ENCODE measurements around the gene ABTB2. TPM values are rescaled to one million over a fixed set of nuclear protein-coding genes. Genes with fewer than 3 reads are reported as not detected.

Gene ABTB2
- total RNA-seq, 4 donors from 2014 or later, result 3.4 to 6.2 (median 4.2) TPM

- ATAC-seq (ENCODE audit: low FRiP score), result no peak
- no peak for TF ChIP-seq CTCF (IDR thresholded peaks at IDR 0.05)
Measured at GRCh38 chr11:34255101-34255500, 102.7 kb downstream of the ABTB2 start.

GRCh38 chr11:34254011-34254410, 103.8 kb downstream of the ABTB2 start:
- no peak for DNase-seq (ENCODE audit: low spot score)
- TF ChIP-seq CTCF (IDR thresholded peaks at IDR 0.05), result no peak
- ATAC-seq (ENCODE audit: low FRiP score), result no peak

More at GRCh38 chr11:34255101-34255500, 102.7 kb downstream of the ABTB2 start:
- no peak for DNase-seq (ENCODE audit: low spot score)

GRCh38 chr11:34252651-34253050, 105.2 kb downstream of the ABTB2 start:
- DNase-seq (ENCODE audit: low spot score) (no peak), ATAC-seq (ENCODE audit: low FRiP score) (no peak)
- TF ChIP-seq CTCF (IDR thresholded peaks at IDR 0.05), result no peak

GRCh38 chr11:34252015-34252414, 105.8 kb downstream of the ABTB2 start:
- DNase-seq (ENCODE audit: low spot score) (no peak), ATAC-seq (ENCODE audit: low FRiP score) (no peak)
- TF ChIP-seq CTCF (IDR thresholded peaks at IDR 0.05), result no peak

GRCh38 chr11:34251589-34251980, 106.2 kb downstream of the ABTB2 start:
- no peak for ATAC-seq (ENCODE audit: low FRiP score)
- TF ChIP-seq CTCF (IDR thresholded peaks at IDR 0.05), result no peak
- DNase-seq (ENCODE audit: low spot score), result no peak

- no peak for TF ChIP-seq CTCF (IDR thresholded peaks at IDR 0.05)
- ATAC-seq (ENCODE audit: low FRiP score), result peak; percentile 84
- no peak for DNase-seq (ENCODE audit: low spot score)
Measured at GRCh38 chr11:34250732-34251588, 106.8 kb downstream of the ABTB2 start.

GRCh38 chr11:34250211-34250610, 107.6 kb downstream of the ABTB2 start:
- DNase-seq (ENCODE audit: low spot score) (no peak), ATAC-seq (ENCODE audit: low FRiP score) (no peak)
- no peak for TF ChIP-seq CTCF (IDR thresholded peaks at IDR 0.05)
